ENCODE data around the gene MTCH2.

DNA sequence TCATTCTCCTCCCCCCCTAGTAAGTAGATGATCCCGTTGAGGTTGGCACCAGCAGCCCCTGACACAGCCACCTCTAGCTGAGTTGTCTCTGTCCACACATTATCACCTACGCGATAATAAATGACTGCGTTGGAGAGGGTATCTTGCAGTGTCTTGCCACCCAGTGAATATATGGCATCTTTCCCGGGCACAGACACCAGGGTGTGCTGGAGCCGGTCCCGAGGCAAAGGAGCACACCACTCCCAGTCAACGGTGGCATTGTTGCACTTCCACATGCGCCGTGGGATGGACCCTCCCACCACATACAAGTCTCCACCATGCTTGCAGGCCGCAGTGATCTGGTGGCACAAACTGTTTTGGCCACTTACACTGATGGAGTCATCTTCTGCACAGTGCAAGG is 69.0 kb downstream of the MTCH2 start:
- TF ChIP-seq POLR2A (IDR thresholded peaks at IDR 0.05), result no peak
- no peak for TF ChIP-seq CTCF (IDR thresholded peaks at IDR 0.05)
